Placental pericyte (primary cell): ENCODE results near the gene RRN3. TPM values are rescaled to one million over a fixed set of nuclear protein-coding genes. Genes with fewer than 3 reads are reported as not detected.

Source experiments
- small RNA-seq: library from RNA; depleted of rRNA; stranded (forward); fragments of <200 nt; gene quantifications from one replicate; pipeline ENCODE3, GENCODE V24; 2012; ENCODE audit warnings: low replicate concordance
- total RNA-seq: library from RNA; depleted of rRNA; stranded (reverse); fragments of >200 nt; gene quantifications from 2 replicates; pipeline ENCODE4 v1.2.3, GENCODE V29; 2012

The RRN3 gene
- 38.7 and 39.4 TPM in 2 replicates for total RNA-seq

GRCh38 chr16:15093955-15094827 is at the start of gene RRN3:
RRN3 (minus strand) TSS chr16:15094272; CDS start chr16:15094233, 39 bp downstream.

Small RNA genes within 50 kb of the gene (small RNA-seq; reads per million reads assigned to genes)
- not detected for gene MIR1972-1

Other genes starting within 250 kb of the RRN3 start
- gene NPIPA1, start 156.8 kb downstream of the RRN3 start, total RNA-seq: 37.1 and 62.6 TPM in 2 replicates
- 60.2 and 108 TPM in 2 replicates for gene PDXDC1, start 119.2 kb downstream of the RRN3 start, total RNA-seq
- 35.5 and 82.0 TPM in 2 replicates for gene NTAN1, start 38.2 kb downstream of the RRN3 start, total RNA-seq